SK-N-SH (cell line): ENCODE data around the gene RNFT2. TPM values are rescaled to one million over a fixed set of nuclear protein-coding genes. Genes with fewer than 3 reads are reported as not detected.

ENCODE experiments used
- CTCF ChIA-PET: fragments of 300-600, 350-600 bp; formaldehyde crosslinking; extraction: SDS; loops from one replicate; lab custom pipeline; 2021; lab: Yijun Ruan, JAX
- POLR2A ChIA-PET: fragments of 350-600 bp; sonication (Branson Sonifier 250); formaldehyde crosslinking; extraction: SDS; loops from one replicate; lab custom pipeline; 2020; ENCODE audit warnings: antibody characterized with exemption, inconsistent platforms; lab: Yijun Ruan, JAX
- DNase-seq: peaks from one replicate; pipeline ENCODE4 v3.0.0; 2012
- H2AFZ ChIP-seq: fragments of 200-600 bp; sonication (generic); 2 replicates; pipeline ENCODE4 v1.8.1; 2016; ENCODE audit warnings: antibody characterized with exemption, mild to moderate bottlenecking, low read depth
- H3F3A ChIP-seq: fragments of 200-600 bp; sonication (generic); replicated peaks from 2 replicates; pipeline ENCODE3; 2016; ENCODE audit warnings: antibody characterized with exemption, mild to moderate bottlenecking; ENCODE audit not compliant: insufficient read depth
- H3K27ac ChIP-seq, 2 experiments: fragments of 200-500 bp in 1 of 2; fragments of 200-600 bp in 1 of 2; sonication (Bioruptor generic) in 1 of 2; sonication (generic), shearing (Covaris generic) in 1 of 2; 2 replicates each; pipeline versions ENCODE4 v1.5.1 to v1.6.1; 2014 to 2016; ENCODE audit warnings: low read depth in 2 of 2, inconsistent platforms in 1 of 2, low read length in 1 of 2, mild to moderate bottlenecking in 1 of 2, mixed read lengths in 1 of 2
- H3K27me3 ChIP-seq: fragments of 200-600 bp; sonication (generic), shearing (Covaris generic); 2 replicates; pipeline ENCODE4 v1.6.1; 2016; ENCODE audit warnings: mixed run types; ENCODE audit not compliant: insufficient read depth
- H3K36me3 ChIP-seq, 2 experiments: fragments of 200-500 bp in 1 of 2; fragments of 200-600 bp in 1 of 2; sonication (Bioruptor generic) in 1 of 2; sonication (generic) in 1 of 2; replicated peaks in 1 of 2; 2 replicates each; pipeline versions ENCODE3 to v1.5.1; 2014 to 2016; ENCODE audit warnings: low read length in 1 of 2, mild to moderate bottlenecking in 1 of 2; ENCODE audit not compliant: insufficient read depth in 2 of 2, control insufficient read depth in 1 of 2
- H3K4me1 ChIP-seq, 2 experiments: fragments of 200-500 bp in 1 of 2; fragments of 200-600 bp in 1 of 2; sonication (Bioruptor generic) in 1 of 2; sonication (generic), shearing (Covaris generic) in 1 of 2; 2 replicates each; pipeline versions ENCODE4 v1.5.1 to v1.6.1; 2014 to 2016; ENCODE audit warnings: low read depth in 1 of 2, low read length in 1 of 2, mixed run types in 1 of 2; ENCODE audit not compliant: insufficient read depth in 2 of 2, control insufficient read depth in 1 of 2
- H3K4me2 ChIP-seq: fragments of 200-600 bp; sonication (generic), shearing (Covaris generic); 2 replicates; pipeline ENCODE4 v1.6.1; 2017; ENCODE audit warnings: mixed run types
- H3K4me3 ChIP-seq, 2 experiments: fragments of 200-500 bp in 1 of 2; fragments of 200-600 bp in 1 of 2; sonication (Bioruptor generic) in 1 of 2; sonication (generic), shearing (Covaris generic) in 1 of 2; 2 replicates each; pipeline versions ENCODE4 v1.5.1 to v1.8.1; 2014 to 2016; ENCODE audit warnings: low read depth in 2 of 2, inconsistent platforms in 1 of 2, low read length in 1 of 2, mild to moderate bottlenecking in 1 of 2, mixed read lengths in 1 of 2, moderate library complexity in 1 of 2
- H3K79me2 ChIP-seq: fragments of 200-600 bp; sonication (generic); 2 replicates; pipeline ENCODE4 v1.8.1; 2017; ENCODE audit warnings: mild to moderate bottlenecking; ENCODE audit not compliant: insufficient read depth
- H3K9ac ChIP-seq: fragments of 200-600 bp; sonication (generic); 2 replicates; pipeline ENCODE4 v1.6.1; 2017; ENCODE audit warnings: mixed run types
- H3K9me2 ChIP-seq: fragments of 200-600 bp; sonication (generic); 2 replicates; pipeline ENCODE4 v1.6.1; 2017; ENCODE audit warnings: mixed run types
- H3K9me3 ChIP-seq: fragments of 200-600 bp; sonication (generic); 2 replicates; pipeline ENCODE4 v1.6.1; 2017; ENCODE audit warnings: mixed run types, mild to moderate bottlenecking, moderate library complexity
- H4K20me1 ChIP-seq: fragments of 200-600 bp; sonication (generic); 2 replicates; pipeline ENCODE4 v1.6.1; 2017; ENCODE audit warnings: mild to moderate bottlenecking, mixed run types; ENCODE audit not compliant: insufficient read depth
- CTCF ChIP-seq: fragments of 200-600 bp; sonication (generic); IDR thresholded peaks from 2 replicates; pipeline ENCODE4 v1.6.1; 2017; ENCODE audit warnings: antibody characterized with exemption, mild to moderate bottlenecking, moderate library complexity
- FOXJ3 ChIP-seq: sonication (generic); formaldehyde crosslinking; IDR thresholded peaks from 2 replicates; pipeline ENCODE4 v1.5.1; 2020; ENCODE audit warnings: mild to moderate bottlenecking, missing genetic modification reagents
- FOXM1 ChIP-seq: IDR thresholded peaks from 2 replicates; pipeline ENCODE4 v1.4.0; 2012; ENCODE audit warnings: low read depth, mild to moderate bottlenecking
- GABPA ChIP-seq: IDR thresholded peaks from 2 replicates; pipeline ENCODE4 v1.4.0; 2012; ENCODE audit warnings: low read depth, mild to moderate bottlenecking
- GATA2 ChIP-seq: sonication (generic); formaldehyde crosslinking; IDR thresholded peaks from 2 replicates; pipeline ENCODE4 v1.5.0; 2020; ENCODE audit warnings: mild to moderate bottlenecking, missing genetic modification reagents
- MAX ChIP-seq: IDR thresholded peaks from 2 replicates; pipeline ENCODE4 v1.4.0; 2012; ENCODE audit warnings: low read depth
- MEF2A ChIP-seq: IDR thresholded peaks from 2 replicates; pipeline ENCODE4 v1.4.0; 2012; ENCODE audit warnings: low read depth, borderline replicate concordance
- MXI1 ChIP-seq: IDR thresholded peaks from 2 replicates; pipeline ENCODE4 v1.6.1; 2012; ENCODE audit warnings: mild to moderate bottlenecking, low read depth, low read length, improper control_type of control experiment
- NRF1 ChIP-seq: IDR thresholded peaks from 2 replicates; pipeline ENCODE4 v1.6.1; 2012; ENCODE audit warnings: low read depth, mild to moderate bottlenecking, low read length
- POLR2AphosphoS5 ChIP-seq: IDR thresholded peaks from 2 replicates; pipeline ENCODE4 v1.6.1; 2012; ENCODE audit warnings: low read depth, low read length
- RAD21 ChIP-seq: IDR thresholded peaks from 2 replicates; pipeline ENCODE4 v1.6.1; 2012; ENCODE audit warnings: mild to moderate bottlenecking, low read length
- RCOR1 ChIP-seq: fragments of 150-350 bp; IDR thresholded peaks from 2 replicates; pipeline ENCODE4 v1.6.1; 2017; ENCODE audit warnings: antibody characterized with exemption, low read length
- SIN3A ChIP-seq: IDR thresholded peaks from 2 replicates; pipeline ENCODE4 v1.6.1; 2012; ENCODE audit warnings: low read depth, mild to moderate bottlenecking, low read length, moderate library complexity, borderline replicate concordance
- SMC3 ChIP-seq: IDR thresholded peaks from 2 replicates; pipeline ENCODE4 v1.6.1; 2012; ENCODE audit warnings: low read depth, low read length, improper control_type of control experiment
- TEAD4 ChIP-seq: IDR thresholded peaks from 2 replicates; pipeline ENCODE4 v1.4.0; 2012; ENCODE audit warnings: mild to moderate bottlenecking, borderline replicate concordance; ENCODE audit not compliant: insufficient read depth
- USF2 ChIP-seq: fragments of 150-350 bp; IDR thresholded peaks from 2 replicates; pipeline ENCODE4 v1.6.1; 2017; ENCODE audit warnings: antibody characterized with exemption, low read length, low read depth, borderline replicate concordance
- YY1 ChIP-seq: IDR thresholded peaks from 2 replicates; pipeline ENCODE4 v1.4.0; 2012; ENCODE audit warnings: low read depth, mild to moderate bottlenecking
- WGBS: methylation state at CpG from one replicate; pipeline ENCODE4 v1.1.6; 2017; ENCODE audit warnings: low lambda C conversion rate; 5-methylcytosine and 5-hydroxymethylcytosine counted together
- polyA plus RNA-seq, 3 experiments: library from polyadenylated mRNA; depleted of rRNA; stranded (reverse); fragments of >200 nt; gene quantifications; 2 replicates each; pipeline ENCODE4 v1.2.3, GENCODE V29; 2012

RNFT2 gene
- polyA plus RNA-seq, 1 of the 3 experiments (the other 2 are of a cell fraction), result 3.8 TPM

- H3K27me3 ChIP-seq, result peaks cover 6% of the 10 kb centered on the region; the same call in 1 of the 2 replicates
- WGBS, result 93% methylated on average over 2 of the region's 7 CpGs
- peak; percentile 55 for DNase-seq
- H3K4me3 ChIP-seq, result no peak overlapping the region
- no peak overlapping the region for H3K4me2 ChIP-seq
- H3K9me3 ChIP-seq, result no peaks in the 10 kb centered on the region
- no peak overlapping the region for H3K9ac ChIP-seq
- no peaks in the 10 kb centered on the region for H3K9me2 ChIP-seq
- peaks cover 0 to 18% of the 10 kb centered on the region in 2 experiments; a peak in 2 of 4 replicates for H3K4me1 ChIP-seq
- no peak overlapping the region for H3K27ac ChIP-seq
- no peaks in the 10 kb centered on the region for H4K20me1 ChIP-seq
- no peaks in the 10 kb centered on the region for H3K36me3 ChIP-seq
- no peaks in the 10 kb centered on the region for H3K79me2 ChIP-seq
- CTCF ChIA-PET, result interaction anchor here (0.6 to 7.6 kb wide), 14 partner anchors 9 to 1177 kb away, joined by 3 to 48 read pairs (median 3); no protein-coding TSS in a partner anchor
- H3F3A ChIP-seq, result no peaks in the 10 kb centered on the region
- peak; percentile 42; the same call in 1 of the 2 replicates for TF ChIP-seq CTCF
- TF ChIP-seq RAD21, result peak; percentile 69
- no peak for TF ChIP-seq FOXM1
- peak; percentile 38; the same call in 1 of the 2 replicates for TF ChIP-seq SMC3
- TF ChIP-seq MEF2A, result no peak
- POLR2A ChIA-PET, result interaction anchor here (1.2 kb wide), 1 partner anchor 12 kb away, joined by 3 read pairs; no protein-coding TSS in a partner anchor
- H2AFZ ChIP-seq, result no peak overlapping the region
These were observed 40.8 kb upstream of the RNFT2 start for GRCh38 chr12:116697305-116697704.

GRCh38 chr12:116697716-116698115, 40.4 kb upstream of the RNFT2 start:
- H3K27me3 ChIP-seq, result peaks cover 6% of the 10 kb centered on the region; the same call in 1 of the 2 replicates
- ChIA-PET CTCF (interaction anchor here (0.6 to 7.6 kb wide), 9 partner anchors 10 to 700 kb away, joined by 3 to 48 read pairs (median 3); no protein-coding TSS in a partner anchor), POLR2A (interaction anchor here (1.2 kb wide), 1 partner anchor 11 kb away, joined by 3 read pairs; no protein-coding TSS in a partner anchor)
- H3K79me2 ChIP-seq, result no peaks in the 10 kb centered on the region
- TF ChIP-seq FOXJ3 (CRISPR knock-in tag) (no peak), POLR2AphosphoS5 (no peak), YY1 (no peak), MXI1 (no peak)
- H3K9ac ChIP-seq, result no peak overlapping the region
- no peak overlapping the region for H3K4me3 ChIP-seq
- peaks cover 0 to 18% of the 10 kb centered on the region in 2 experiments; a peak in 2 of 4 replicates for H3K4me1 ChIP-seq
- no peak overlapping the region for H2AFZ ChIP-seq
- H3K9me3 ChIP-seq, result no peaks in the 10 kb centered on the region
- no peaks in the 10 kb centered on the region for H3F3A ChIP-seq
- no peaks in the 10 kb centered on the region for H3K36me3 ChIP-seq
- WGBS, result 79% methylated on average over 11 of the region's 11 CpGs
- no peak overlapping the region for H3K27ac ChIP-seq
- no peaks in the 10 kb centered on the region for H4K20me1 ChIP-seq
- no peak overlapping the region for H3K4me2 ChIP-seq
- H3K9me2 ChIP-seq, result no peaks in the 10 kb centered on the region
- DNase-seq, result no peak

GRCh38 chr12:116698116-116698515, 40.0 kb upstream of the RNFT2 start:
- H4K20me1 ChIP-seq, result no peaks in the 10 kb centered on the region
- H3K9me3 ChIP-seq, result no peaks in the 10 kb centered on the region
- no peaks in the 10 kb centered on the region for H3K36me3 ChIP-seq
- H3K4me1 ChIP-seq, result peaks cover 0 to 16% of the 10 kb centered on the region in 2 experiments; a peak in 2 of 4 replicates
- no peak overlapping the region for H3K27ac ChIP-seq
- H2AFZ ChIP-seq, result no peak overlapping the region
- H3K4me2 ChIP-seq, result no peak overlapping the region
- ChIA-PET POLR2A (no interaction called here), CTCF (interaction anchor here (0.9 to 7.6 kb wide), 6 partner anchors 10 to 700 kb away, joined by 3 to 48 read pairs (median 4); no protein-coding TSS in a partner anchor)
- no peak overlapping the region for H3K9ac ChIP-seq
- WGBS, result 93% methylated on average over 8 of the region's 8 CpGs
- H3F3A ChIP-seq, result no peaks in the 10 kb centered on the region
- no peak for DNase-seq
- H3K27me3 ChIP-seq, result peaks cover 6% of the 10 kb centered on the region; the same call in 1 of the 2 replicates
- no peaks in the 10 kb centered on the region for H3K9me2 ChIP-seq
- no peak overlapping the region for H3K4me3 ChIP-seq
- H3K79me2 ChIP-seq, result no peaks in the 10 kb centered on the region
- TF ChIP-seq SIN3A (no peak), RCOR1 (no peak), GABPA (no peak), TEAD4 (no peak), USF2 (no peak), MAX (no peak), GATA2 (no peak), NRF1 (no peak), CTCF (no peak)
